GM23338 (cell line): ENCODE results near the gene SLC48A1. TPM values are rescaled to one million over a fixed set of nuclear protein-coding genes. Genes with fewer than 3 reads are reported as not detected.

ENCODE experiments used
- ATAC-seq: fragments of 200-7000 bp; cut with Tn5 transposase; 3 replicates; pipeline ENCODE4 v1.9.1; 2020
- DNase-seq: peaks from one replicate; pipeline ENCODE4 v3.0.0-alpha.2; 2015; ENCODE audit warnings: low spot score
- H2AFZ ChIP-seq: fragments of 200-600 bp; sonication (generic); 2 replicates; pipeline ENCODE4 v1.8.0; 2016; ENCODE audit warnings: antibody characterized with exemption, mild to moderate bottlenecking, moderate library complexity
- H3F3A ChIP-seq: fragments of 200-600 bp; sonication (generic); replicated peaks from 2 replicates; pipeline ENCODE4 v1.8.0; 2017; ENCODE audit warnings: antibody characterized with exemption, mixed run types, low read depth
- H3K27ac ChIP-seq: fragments of 200-600 bp; sonication (generic); 2 replicates; pipeline ENCODE4 v1.6.1; 2016; ENCODE audit warnings: low read depth
- H3K27me3 ChIP-seq: fragments of 200-600 bp; sonication (generic); 2 replicates; pipeline ENCODE4 v1.8.0; 2016; ENCODE audit warnings: mild to moderate bottlenecking, mixed run types, moderate library complexity; ENCODE audit not compliant: insufficient read depth
- H3K36me3 ChIP-seq: fragments of 200-600 bp; sonication (generic); 2 replicates; pipeline ENCODE4 v1.8.0; 2016; ENCODE audit warnings: mild to moderate bottlenecking; ENCODE audit not compliant: insufficient read depth
- H3K4me1 ChIP-seq: fragments of 200-600 bp; sonication (generic); 2 replicates; pipeline ENCODE4 v1.8.0; 2016; ENCODE audit warnings: mild to moderate bottlenecking, moderate library complexity; ENCODE audit not compliant: insufficient read depth
- H3K4me2 ChIP-seq: fragments of 200-600 bp; sonication (generic); 2 replicates; pipeline ENCODE4 v1.7.1; 2017; ENCODE audit warnings: mixed run types
- H3K4me3 ChIP-seq: fragments of 200-600 bp; sonication (generic); 2 replicates; pipeline ENCODE4 v1.6.1; 2016; ENCODE audit warnings: mixed run types
- H3K79me2 ChIP-seq: fragments of 200-600 bp; sonication (generic); replicated peaks from 2 replicates; pipeline ENCODE4 v1.8.0; 2017; ENCODE audit warnings: mild to moderate bottlenecking; ENCODE audit not compliant: insufficient read depth
- H3K9me2 ChIP-seq: fragments of 200-600 bp; sonication (generic); 2 replicates; pipeline ENCODE4 v1.8.0; 2017; ENCODE audit not compliant: insufficient read depth
- H4K20me1 ChIP-seq: fragments of 200-600 bp; sonication (generic); replicated peaks from 2 replicates; pipeline ENCODE4 v1.8.0; 2017; ENCODE audit warnings: mild to moderate bottlenecking; ENCODE audit not compliant: insufficient read depth
- H3K27ac Mint-ChIP-seq: 2 replicates; pipeline ENCODE4 v1.8.0; 2020; ENCODE audit warnings: inconsistent platforms, mild to moderate bottlenecking, moderate library complexity, mixed read lengths
- H3K27me3 Mint-ChIP-seq: 3 replicates; pipeline ENCODE4 v1.8.0; 2022; ENCODE audit warnings: low read depth, mild to moderate bottlenecking, moderate library complexity, mixed read lengths, inconsistent platforms; ENCODE audit not compliant: insufficient read depth, poor library complexity
- H3K36me3 Mint-ChIP-seq: 3 replicates; pipeline ENCODE4 v1.8.0; 2021; ENCODE audit warnings: low read depth, mild to moderate bottlenecking, inconsistent platforms, moderate library complexity, mixed read lengths
- H3K4me1 Mint-ChIP-seq: 3 replicates; pipeline ENCODE4 v1.8.0; 2020; ENCODE audit warnings: mild to moderate bottlenecking, inconsistent platforms, mixed read lengths
- H3K4me3 Mint-ChIP-seq: 3 replicates; pipeline ENCODE4 v1.8.0; 2021; ENCODE audit warnings: moderate library complexity, mild to moderate bottlenecking, inconsistent platforms, mixed read lengths
- H3K9me3 Mint-ChIP-seq: 3 replicates; pipeline ENCODE4 v1.8.0; 2020; ENCODE audit warnings: moderate library complexity, mild to moderate bottlenecking, inconsistent platforms, mixed read lengths
- CREB1 ChIP-seq: fragments of 250-450 bp; sonication (Bioruptor Pico); IDR thresholded peaks from 2 replicates; pipeline ENCODE4 v1.5.0; 2020; ENCODE audit warnings: low read depth, mild to moderate bottlenecking, moderate library complexity
- EZH2 ChIP-seq: fragments of 200-600 bp; sonication (generic); IDR thresholded peaks from one replicate; pipeline ENCODE4 v1.8.0; 2017; ENCODE audit warnings: antibody characterized with exemption, mild to moderate bottlenecking, low read depth; ENCODE audit not compliant: unreplicated experiment
- EZH2phosphoT487 ChIP-seq: fragments of 200-600 bp; sonication (generic); IDR thresholded peaks from one replicate; pipeline ENCODE4 v1.8.1; 2018; ENCODE audit warnings: antibody characterized with exemption; ENCODE audit not compliant: unreplicated experiment
- JUNB ChIP-seq: IDR thresholded peaks from one replicate; pipeline ENCODE4 v1.6.1; 2016; ENCODE audit warnings: antibody characterized with exemption; ENCODE audit not compliant: unreplicated experiment
- NANOG ChIP-seq: IDR thresholded peaks from 2 replicates; pipeline ENCODE4 v1.6.1; 2016; ENCODE audit warnings: antibody characterized with exemption, borderline replicate concordance
- POLR2AphosphoS5 ChIP-seq: IDR thresholded peaks from 2 replicates; pipeline ENCODE4 v1.6.1; 2016; ENCODE audit warnings: antibody characterized with exemption, low read depth
- STAT1 ChIP-seq: IDR thresholded peaks from one replicate; pipeline ENCODE4 v1.6.1; 2016; ENCODE audit warnings: antibody characterized with exemption; ENCODE audit not compliant: unreplicated experiment
- ZNF114 ChIP-seq: fragments of 250-450 bp; sonication (Bioruptor Pico); IDR thresholded peaks from 2 replicates; pipeline ENCODE4 v1.5.0; 2020; ENCODE audit warnings: mild to moderate bottlenecking, moderate library complexity
- ZNF331 ChIP-seq: fragments of 250-450 bp; sonication (Bioruptor Pico); IDR thresholded peaks from 2 replicates; pipeline ENCODE4 v1.5.0; 2020; ENCODE audit warnings: low read depth, mild to moderate bottlenecking, moderate library complexity
- polyA plus RNA-seq: library from polyadenylated mRNA; unstranded; fragments of >200 nt; fragmentation: Nextera tagmentation; extraction: Ambion mirVana; gene quantifications from 2 replicates; pipeline ENCODE4 v1.2.1, GENCODE V29; 2016
- total RNA-seq: library from RNA; depleted of rRNA; stranded (reverse); fragments of >200 nt; shearing (Covaris generic); gene quantifications from 2 replicates; pipeline ENCODE4 v1.2.3, GENCODE V29; 2014
- TF ChIP-seq, protein P1 (sequence below): IDR thresholded peaks from 2 replicates; pipeline ENCODE4 v1.6.1; 2016; ENCODE audit warnings: antibody characterized with exemption
- TF ChIP-seq, protein P2 (sequence below): fragments of 250-450 bp; sonication (Bioruptor Pico); IDR thresholded peaks from 2 replicates; pipeline ENCODE4 v1.5.0; 2020; ENCODE audit warnings: mild to moderate bottlenecking, moderate library complexity
- TF ChIP-seq, protein P3 (sequence below), 2 experiments: fragments of 200-600 bp in 1 of 2; sonication (generic) in 1 of 2; conservative IDR thresholded peaks; 2 replicates each; pipeline versions ENCODE4 v1.5.1 to v1.6.1; 2016 to 2017; ENCODE audit warnings: antibody characterized with exemption in 2 of 2, low read depth in 2 of 2, mild to moderate bottlenecking in 2 of 2, moderate library complexity in 1 of 2
- TF ChIP-seq, protein P4 (sequence below): IDR thresholded peaks from one replicate; pipeline ENCODE4 v1.6.1; 2018; ENCODE audit warnings: antibody characterized with exemption; ENCODE audit not compliant: unreplicated experiment

SLC48A1 gene
- total and polyA plus RNA-seq, 2 experiments from 2014 or later, result 5.8 to 9.0 TPM

DNA sequence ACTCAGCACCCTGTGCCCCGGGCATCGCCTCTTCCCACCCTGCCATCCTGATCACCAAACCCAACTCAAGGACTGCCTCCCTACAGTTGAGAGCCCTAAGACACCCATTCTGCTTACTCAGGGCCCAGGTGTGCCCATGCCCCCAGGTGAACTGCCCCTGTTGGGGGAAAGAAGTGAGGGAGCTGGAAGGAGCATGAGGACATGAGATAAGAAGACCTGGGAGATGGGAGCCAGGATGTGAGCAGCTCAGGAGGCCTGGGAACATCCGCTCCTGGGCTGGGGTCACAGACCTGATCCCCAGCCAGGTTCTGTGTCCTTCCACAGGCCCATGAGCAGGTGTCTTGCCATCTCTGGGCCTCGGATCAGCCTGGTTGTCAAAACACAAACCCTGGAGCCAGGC lies 20.9 kb upstream of the SLC48A1 start:
- Histone ChIP-seq H3K4me2 (no peak overlapping the region), H4K20me1 (no peaks in the 10 kb centered on the region), H3K36me3 (no peaks in the 10 kb centered on the region), H3K27ac (no peak overlapping the region), H3K4me3 (no peak overlapping the region), H3K27me3 (no peaks in the 10 kb centered on the region), H3K4me1 (peaks cover 16% of the 10 kb centered on the region), H2AFZ (no peak overlapping the region), H3F3A (no peaks in the 10 kb centered on the region), H3K9me2 (no peaks in the 10 kb centered on the region), H3K79me2 (no peaks in the 10 kb centered on the region)
- H3K36me3 Mint-ChIP-seq, result peaks cover 4% of the 10 kb centered on the region; the same call in 1 of the 3 replicates
- no peaks in the 10 kb centered on the region for H3K9me3 Mint-ChIP-seq
- peaks cover 8% of the 10 kb centered on the region for H3K27me3 Mint-ChIP-seq
- H3K4me1 Mint-ChIP-seq, result peaks cover 51% of the 10 kb centered on the region
- H3K27ac Mint-ChIP-seq, result no peak overlapping the region
- DNase-seq (no peak), ATAC-seq (no peak)
- TF ChIP-seq JUNB, result no peak
- TF ChIP-seq, protein P1, sequence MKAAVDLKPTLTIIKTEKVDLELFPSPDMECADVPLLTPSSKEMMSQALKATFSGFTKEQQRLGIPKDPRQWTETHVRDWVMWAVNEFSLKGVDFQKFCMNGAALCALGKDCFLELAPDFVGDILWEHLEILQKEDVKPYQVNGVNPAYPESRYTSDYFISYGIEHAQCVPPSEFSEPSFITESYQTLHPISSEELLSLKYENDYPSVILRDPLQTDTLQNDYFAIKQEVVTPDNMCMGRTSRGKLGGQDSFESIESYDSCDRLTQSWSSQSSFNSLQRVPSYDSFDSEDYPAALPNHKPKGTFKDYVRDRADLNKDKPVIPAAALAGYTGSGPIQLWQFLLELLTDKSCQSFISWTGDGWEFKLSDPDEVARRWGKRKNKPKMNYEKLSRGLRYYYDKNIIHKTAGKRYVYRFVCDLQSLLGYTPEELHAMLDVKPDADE, result no peak
- no peak for TF ChIP-seq STAT1
- TF ChIP-seq, protein P2, sequence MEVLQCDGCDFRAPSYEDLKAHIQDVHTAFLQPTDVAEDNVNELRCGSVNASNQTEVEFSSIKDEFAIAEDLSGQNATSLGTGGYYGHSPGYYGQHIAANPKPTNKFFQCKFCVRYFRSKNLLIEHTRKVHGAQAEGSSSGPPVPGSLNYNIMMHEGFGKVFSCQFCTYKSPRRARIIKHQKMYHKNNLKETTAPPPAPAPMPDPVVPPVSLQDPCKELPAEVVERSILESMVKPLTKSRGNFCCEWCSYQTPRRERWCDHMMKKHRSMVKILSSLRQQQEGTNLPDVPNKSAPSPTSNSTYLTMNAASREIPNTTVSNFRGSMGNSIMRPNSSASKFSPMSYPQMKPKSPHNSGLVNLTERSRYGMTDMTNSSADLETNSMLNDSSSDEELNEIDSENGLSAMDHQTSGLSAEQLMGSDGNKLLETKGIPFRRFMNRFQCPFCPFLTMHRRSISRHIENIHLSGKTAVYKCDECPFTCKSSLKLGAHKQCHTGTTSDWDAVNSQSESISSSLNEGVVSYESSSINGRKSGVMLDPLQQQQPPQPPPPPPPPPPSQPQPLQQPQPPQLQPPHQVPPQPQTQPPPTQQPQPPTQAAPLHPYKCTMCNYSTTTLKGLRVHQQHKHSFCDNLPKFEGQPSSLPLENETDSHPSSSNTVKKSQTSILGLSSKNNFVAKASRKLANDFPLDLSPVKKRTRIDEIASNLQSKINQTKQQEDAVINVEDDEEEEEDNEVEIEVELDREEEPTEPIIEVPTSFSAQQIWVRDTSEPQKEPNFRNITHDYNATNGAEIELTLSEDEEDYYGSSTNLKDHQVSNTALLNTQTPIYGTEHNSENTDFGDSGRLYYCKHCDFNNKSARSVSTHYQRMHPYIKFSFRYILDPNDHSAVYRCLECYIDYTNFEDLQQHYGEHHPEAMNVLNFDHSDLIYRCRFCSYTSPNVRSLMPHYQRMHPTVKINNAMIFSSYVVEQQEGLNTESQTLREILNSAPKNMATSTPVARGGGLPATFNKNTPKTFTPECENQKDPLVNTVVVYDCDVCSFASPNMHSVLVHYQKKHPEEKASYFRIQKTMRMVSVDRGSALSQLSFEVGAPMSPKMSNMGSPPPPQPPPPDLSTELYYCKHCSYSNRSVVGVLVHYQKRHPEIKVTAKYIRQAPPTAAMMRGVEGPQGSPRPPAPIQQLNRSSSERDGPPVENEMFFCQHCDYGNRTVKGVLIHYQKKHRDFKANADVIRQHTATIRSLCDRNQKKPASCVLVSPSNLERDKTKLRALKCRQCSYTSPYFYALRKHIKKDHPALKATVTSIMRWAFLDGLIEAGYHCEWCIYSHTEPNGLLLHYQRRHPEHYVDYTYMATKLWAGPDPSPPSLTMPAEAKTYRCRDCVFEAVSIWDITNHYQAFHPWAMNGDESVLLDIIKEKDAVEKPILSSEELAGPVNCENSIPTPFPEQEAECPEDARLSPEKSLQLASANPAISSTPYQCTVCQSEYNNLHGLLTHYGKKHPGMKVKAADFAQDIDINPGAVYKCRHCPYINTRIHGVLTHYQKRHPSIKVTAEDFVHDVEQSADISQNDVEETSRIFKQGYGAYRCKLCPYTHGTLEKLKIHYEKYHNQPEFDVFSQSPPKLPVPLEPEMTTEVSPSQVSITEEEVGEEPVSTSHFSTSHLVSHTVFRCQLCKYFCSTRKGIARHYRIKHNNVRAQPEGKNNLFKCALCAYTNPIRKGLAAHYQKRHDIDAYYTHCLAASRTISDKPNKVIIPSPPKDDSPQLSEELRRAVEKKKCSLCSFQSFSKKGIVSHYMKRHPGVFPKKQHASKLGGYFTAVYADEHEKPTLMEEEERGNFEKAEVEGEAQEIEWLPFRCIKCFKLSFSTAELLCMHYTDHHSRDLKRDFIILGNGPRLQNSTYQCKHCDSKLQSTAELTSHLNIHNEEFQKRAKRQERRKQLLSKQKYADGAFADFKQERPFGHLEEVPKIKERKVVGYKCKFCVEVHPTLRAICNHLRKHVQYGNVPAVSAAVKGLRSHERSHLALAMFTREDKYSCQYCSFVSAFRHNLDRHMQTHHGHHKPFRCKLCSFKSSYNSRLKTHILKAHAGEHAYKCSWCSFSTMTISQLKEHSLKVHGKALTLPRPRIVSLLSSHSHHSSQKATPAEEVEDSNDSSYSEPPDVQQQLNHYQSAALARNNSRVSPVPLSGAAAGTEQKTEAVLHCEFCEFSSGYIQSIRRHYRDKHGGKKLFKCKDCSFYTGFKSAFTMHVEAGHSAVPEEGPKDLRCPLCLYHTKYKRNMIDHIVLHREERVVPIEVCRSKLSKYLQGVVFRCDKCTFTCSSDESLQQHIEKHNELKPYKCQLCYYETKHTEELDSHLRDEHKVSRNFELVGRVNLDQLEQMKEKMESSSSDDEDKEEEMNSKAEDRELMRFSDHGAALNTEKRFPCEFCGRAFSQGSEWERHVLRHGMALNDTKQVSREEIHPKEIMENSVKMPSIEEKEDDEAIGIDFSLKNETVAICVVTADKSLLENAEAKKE (CRISPR knock-in tag), result no peak
- TF ChIP-seq CREB1 (CRISPR knock-in tag), result no peak
- no peak for TF ChIP-seq NANOG
- TF ChIP-seq, protein P3, sequence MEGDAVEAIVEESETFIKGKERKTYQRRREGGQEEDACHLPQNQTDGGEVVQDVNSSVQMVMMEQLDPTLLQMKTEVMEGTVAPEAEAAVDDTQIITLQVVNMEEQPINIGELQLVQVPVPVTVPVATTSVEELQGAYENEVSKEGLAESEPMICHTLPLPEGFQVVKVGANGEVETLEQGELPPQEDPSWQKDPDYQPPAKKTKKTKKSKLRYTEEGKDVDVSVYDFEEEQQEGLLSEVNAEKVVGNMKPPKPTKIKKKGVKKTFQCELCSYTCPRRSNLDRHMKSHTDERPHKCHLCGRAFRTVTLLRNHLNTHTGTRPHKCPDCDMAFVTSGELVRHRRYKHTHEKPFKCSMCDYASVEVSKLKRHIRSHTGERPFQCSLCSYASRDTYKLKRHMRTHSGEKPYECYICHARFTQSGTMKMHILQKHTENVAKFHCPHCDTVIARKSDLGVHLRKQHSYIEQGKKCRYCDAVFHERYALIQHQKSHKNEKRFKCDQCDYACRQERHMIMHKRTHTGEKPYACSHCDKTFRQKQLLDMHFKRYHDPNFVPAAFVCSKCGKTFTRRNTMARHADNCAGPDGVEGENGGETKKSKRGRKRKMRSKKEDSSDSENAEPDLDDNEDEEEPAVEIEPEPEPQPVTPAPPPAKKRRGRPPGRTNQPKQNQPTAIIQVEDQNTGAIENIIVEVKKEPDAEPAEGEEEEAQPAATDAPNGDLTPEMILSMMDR (conservative IDR thresholded peaks at IDR 0.05; ENCODE audit: low read depth in 2 of 2), result no peak
- TF ChIP-seq ZNF331 (CRISPR knock-in tag), result no peak
- no peak for TF ChIP-seq ZNF114 (CRISPR knock-in tag)
- no peak for TF ChIP-seq EZH2
- TF ChIP-seq, protein P4, sequence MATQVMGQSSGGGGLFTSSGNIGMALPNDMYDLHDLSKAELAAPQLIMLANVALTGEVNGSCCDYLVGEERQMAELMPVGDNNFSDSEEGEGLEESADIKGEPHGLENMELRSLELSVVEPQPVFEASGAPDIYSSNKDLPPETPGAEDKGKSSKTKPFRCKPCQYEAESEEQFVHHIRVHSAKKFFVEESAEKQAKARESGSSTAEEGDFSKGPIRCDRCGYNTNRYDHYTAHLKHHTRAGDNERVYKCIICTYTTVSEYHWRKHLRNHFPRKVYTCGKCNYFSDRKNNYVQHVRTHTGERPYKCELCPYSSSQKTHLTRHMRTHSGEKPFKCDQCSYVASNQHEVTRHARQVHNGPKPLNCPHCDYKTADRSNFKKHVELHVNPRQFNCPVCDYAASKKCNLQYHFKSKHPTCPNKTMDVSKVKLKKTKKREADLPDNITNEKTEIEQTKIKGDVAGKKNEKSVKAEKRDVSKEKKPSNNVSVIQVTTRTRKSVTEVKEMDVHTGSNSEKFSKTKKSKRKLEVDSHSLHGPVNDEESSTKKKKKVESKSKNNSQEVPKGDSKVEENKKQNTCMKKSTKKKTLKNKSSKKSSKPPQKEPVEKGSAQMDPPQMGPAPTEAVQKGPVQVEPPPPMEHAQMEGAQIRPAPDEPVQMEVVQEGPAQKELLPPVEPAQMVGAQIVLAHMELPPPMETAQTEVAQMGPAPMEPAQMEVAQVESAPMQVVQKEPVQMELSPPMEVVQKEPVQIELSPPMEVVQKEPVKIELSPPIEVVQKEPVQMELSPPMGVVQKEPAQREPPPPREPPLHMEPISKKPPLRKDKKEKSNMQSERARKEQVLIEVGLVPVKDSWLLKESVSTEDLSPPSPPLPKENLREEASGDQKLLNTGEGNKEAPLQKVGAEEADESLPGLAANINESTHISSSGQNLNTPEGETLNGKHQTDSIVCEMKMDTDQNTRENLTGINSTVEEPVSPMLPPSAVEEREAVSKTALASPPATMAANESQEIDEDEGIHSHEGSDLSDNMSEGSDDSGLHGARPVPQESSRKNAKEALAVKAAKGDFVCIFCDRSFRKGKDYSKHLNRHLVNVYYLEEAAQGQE, result no peak
- TF ChIP-seq EZH2phosphoT487, result no peak
- TF ChIP-seq POLR2AphosphoS5, result no peak
- no peak overlapping the region for H3K4me3 Mint-ChIP-seq
